Esophagus muscularis mucosa (tissue), 3 donors: ENCODE results near the gene IQSEC3.

ENCODE experiments used
- POLR2AphosphoS5 ChIP-seq, 2 donors: sonication (generic); formaldehyde crosslinking; IDR thresholded peaks; one replicate each; pipeline ENCODE4 v1.6.1; 2017; ENCODE audit warnings: antibody characterized with exemption in 2 of 2
- TF ChIP-seq, protein P1 (sequence below), 3 experiments: fragments of 200-600 bp in 2 of 3; fragments of 450-650 bp in 1 of 3; sonication (generic) in 2 of 3; IDR thresholded peaks; one replicate each; pipeline ENCODE4 v1.5.1; 2017 to 2019; ENCODE audit warnings: antibody characterized with exemption in 3 of 3, mild to moderate bottlenecking in 2 of 3, moderate library complexity in 1 of 3

DNA sequence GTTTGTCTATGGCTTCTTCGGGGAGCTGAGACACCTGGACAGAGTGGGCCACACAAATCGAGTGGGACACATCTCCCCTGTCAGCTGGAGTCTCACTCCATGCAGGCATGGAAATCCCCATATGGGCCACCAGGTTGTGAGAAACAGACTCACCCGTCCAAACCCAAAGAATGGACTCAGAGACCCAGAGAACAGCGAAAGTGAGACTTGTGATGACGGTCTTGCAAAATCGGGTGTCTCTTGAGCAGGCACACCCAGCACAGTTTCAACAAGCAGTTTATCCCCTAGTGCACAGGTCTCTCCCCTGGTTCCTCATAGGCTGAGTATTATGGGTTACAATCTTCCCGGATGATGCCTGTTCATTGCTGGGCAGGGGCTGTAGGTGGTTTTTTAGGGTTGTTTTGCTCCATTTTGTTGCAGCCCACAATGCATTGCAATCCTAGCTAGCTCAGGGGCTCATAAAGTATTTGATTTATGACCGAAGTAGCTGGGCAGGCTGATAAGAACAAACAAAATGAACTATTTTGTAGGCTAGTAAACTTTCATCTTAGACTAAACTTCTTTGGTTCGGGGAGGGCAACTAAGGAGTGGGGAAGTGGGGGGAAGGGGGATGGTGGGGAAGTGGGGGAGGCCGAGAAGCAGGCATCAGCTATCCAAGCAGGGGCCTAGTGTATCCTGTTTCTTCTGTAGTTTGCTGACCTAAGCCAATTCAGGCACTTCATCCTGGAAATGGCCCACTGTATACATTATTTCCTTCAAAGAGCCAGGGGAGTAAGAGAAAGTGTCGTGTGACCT lies 45.3 kb downstream of the IQSEC3 start:
- no peak for TF ChIP-seq POLR2AphosphoS5 (IDR thresholded peaks at IDR 0.05)
- TF ChIP-seq, protein P1, sequence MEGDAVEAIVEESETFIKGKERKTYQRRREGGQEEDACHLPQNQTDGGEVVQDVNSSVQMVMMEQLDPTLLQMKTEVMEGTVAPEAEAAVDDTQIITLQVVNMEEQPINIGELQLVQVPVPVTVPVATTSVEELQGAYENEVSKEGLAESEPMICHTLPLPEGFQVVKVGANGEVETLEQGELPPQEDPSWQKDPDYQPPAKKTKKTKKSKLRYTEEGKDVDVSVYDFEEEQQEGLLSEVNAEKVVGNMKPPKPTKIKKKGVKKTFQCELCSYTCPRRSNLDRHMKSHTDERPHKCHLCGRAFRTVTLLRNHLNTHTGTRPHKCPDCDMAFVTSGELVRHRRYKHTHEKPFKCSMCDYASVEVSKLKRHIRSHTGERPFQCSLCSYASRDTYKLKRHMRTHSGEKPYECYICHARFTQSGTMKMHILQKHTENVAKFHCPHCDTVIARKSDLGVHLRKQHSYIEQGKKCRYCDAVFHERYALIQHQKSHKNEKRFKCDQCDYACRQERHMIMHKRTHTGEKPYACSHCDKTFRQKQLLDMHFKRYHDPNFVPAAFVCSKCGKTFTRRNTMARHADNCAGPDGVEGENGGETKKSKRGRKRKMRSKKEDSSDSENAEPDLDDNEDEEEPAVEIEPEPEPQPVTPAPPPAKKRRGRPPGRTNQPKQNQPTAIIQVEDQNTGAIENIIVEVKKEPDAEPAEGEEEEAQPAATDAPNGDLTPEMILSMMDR (IDR thresholded peaks at IDR 0.05): no peak
